ENCODE results near the gene NSUN7.

DNA sequence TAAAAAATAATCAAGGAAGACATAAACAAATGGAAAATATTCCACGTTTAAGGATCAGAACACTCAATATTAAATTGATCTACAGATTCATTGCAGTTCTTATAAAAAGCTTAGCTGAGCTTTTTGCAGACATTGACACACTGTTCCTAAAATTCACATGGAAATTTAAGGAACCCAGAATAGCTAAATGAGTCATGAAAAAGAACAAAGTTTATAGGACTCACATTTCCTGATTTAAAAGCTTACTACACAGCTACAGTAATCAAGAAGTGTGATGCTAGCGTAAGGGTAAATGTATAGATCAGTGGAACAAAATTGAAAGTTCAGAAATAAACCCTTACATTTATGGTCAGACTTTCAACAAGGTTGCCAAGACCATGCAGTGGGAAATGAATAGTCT lies 33.1 kb downstream of the NSUN7 start:
- TF ChIP-seq, protein P1, sequence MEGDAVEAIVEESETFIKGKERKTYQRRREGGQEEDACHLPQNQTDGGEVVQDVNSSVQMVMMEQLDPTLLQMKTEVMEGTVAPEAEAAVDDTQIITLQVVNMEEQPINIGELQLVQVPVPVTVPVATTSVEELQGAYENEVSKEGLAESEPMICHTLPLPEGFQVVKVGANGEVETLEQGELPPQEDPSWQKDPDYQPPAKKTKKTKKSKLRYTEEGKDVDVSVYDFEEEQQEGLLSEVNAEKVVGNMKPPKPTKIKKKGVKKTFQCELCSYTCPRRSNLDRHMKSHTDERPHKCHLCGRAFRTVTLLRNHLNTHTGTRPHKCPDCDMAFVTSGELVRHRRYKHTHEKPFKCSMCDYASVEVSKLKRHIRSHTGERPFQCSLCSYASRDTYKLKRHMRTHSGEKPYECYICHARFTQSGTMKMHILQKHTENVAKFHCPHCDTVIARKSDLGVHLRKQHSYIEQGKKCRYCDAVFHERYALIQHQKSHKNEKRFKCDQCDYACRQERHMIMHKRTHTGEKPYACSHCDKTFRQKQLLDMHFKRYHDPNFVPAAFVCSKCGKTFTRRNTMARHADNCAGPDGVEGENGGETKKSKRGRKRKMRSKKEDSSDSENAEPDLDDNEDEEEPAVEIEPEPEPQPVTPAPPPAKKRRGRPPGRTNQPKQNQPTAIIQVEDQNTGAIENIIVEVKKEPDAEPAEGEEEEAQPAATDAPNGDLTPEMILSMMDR (IDR thresholded peaks at IDR 0.05; ENCODE audit: low read depth, low read length, poor library complexity, severe bottlenecking) = no peak
- TF ChIP-seq EZH2phosphoT487 (IDR thresholded peaks at IDR 0.05; ENCODE audit: borderline replicate concordance, low read length) = no peak
